ENCODE results near the gene PDIA6.

GRCh38 chr2:10764096-10764785 lies 48.3 kb downstream of the PDIA6 start:
- TF ChIP-seq, protein P1, sequence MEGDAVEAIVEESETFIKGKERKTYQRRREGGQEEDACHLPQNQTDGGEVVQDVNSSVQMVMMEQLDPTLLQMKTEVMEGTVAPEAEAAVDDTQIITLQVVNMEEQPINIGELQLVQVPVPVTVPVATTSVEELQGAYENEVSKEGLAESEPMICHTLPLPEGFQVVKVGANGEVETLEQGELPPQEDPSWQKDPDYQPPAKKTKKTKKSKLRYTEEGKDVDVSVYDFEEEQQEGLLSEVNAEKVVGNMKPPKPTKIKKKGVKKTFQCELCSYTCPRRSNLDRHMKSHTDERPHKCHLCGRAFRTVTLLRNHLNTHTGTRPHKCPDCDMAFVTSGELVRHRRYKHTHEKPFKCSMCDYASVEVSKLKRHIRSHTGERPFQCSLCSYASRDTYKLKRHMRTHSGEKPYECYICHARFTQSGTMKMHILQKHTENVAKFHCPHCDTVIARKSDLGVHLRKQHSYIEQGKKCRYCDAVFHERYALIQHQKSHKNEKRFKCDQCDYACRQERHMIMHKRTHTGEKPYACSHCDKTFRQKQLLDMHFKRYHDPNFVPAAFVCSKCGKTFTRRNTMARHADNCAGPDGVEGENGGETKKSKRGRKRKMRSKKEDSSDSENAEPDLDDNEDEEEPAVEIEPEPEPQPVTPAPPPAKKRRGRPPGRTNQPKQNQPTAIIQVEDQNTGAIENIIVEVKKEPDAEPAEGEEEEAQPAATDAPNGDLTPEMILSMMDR (IDR thresholded peaks at IDR 0.05): no peak
- TF ChIP-seq POLR2A (IDR thresholded peaks at IDR 0.05) (no peak), POLR2AphosphoS5 (IDR thresholded peaks at IDR 0.05) (no peak)
